GM19043 (cell line): ENCODE results near the gene JHY.

ENCODE experiments used
- ATAC-seq: cut with Tn5 transposase; IDR thresholded peaks from one replicate; pipeline ENCODE4 v1.9.1; 2021; ENCODE audit warnings: low read depth; ENCODE audit not compliant: unreplicated experiment

The JHY gene

GRCh38 chr11:123000721-123001120 lies 118.2 kb downstream of the JHY start:
- no peak for ATAC-seq

GRCh38 chr11:123006860-123007542 lies 124.4 kb downstream of the JHY start:
- ATAC-seq, result no peak
